ENCODE measurements around the gene B3GALNT2. TPM values are rescaled to one million over a fixed set of nuclear protein-coding genes. Genes with fewer than 3 reads are reported as not detected.

The B3GALNT2 gene
- polyA plus RNA-seq, 4 donors, result 2.7 to 17.3 (median 5.5) TPM

DNA sequence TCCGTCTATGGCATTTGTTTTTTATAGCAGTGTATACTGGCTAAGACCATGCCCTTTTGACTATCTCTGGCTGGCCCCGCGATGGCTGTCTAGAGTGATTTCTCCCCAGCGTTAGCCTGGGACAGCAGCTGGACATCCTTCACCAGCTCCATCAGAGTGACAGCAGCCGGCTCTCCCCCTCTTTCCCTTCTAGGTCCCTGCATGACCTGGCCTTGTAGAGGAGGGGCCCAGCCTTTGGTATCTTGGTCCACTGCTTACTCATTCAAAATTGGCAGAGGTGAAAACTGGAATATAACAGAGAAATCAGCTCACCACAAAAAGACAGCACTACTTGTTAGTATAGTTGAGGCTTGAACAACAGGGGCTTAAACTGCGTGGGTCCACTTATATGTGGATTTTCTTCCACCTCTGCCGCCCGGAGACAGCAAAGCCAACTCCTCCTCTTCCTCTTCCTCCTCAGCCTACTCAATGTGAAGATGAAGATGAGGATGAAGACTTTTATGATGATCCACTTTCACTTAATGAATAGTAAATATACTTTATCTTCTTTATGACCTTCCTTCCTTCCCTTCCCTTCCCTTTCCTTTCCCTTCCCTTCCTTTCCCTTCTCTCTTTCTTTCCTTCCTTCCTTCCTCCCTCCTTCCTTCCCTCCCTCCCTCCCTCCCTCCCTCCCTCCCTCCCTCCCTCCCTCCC, 29.4 kb upstream of the B3GALNT2 start:
- FAIRE-seq, result no peak
- WGBS, 3 donors, result 72 to 80% (median 75%) methylated on average over 8 of the region's 8 CpGs
- DNase-seq, result no peak
- no peaks in the 10 kb centered on the region for H3K4me1 ChIP-seq (ENCODE audit: control insufficient read depth in 3 of 3, insufficient read depth in 2 of 3, low read depth in 1 of 3, low read length in 2 of 3)
- H3K4me3 ChIP-seq (ENCODE audit: low read depth in 1 of 3, low read length in 3 of 3), result no peak overlapping the region
- H3K27ac ChIP-seq (ENCODE audit: low read depth in 1 of 3, low read length in 2 of 3), result no peak overlapping the region
- H3K36me3 ChIP-seq (ENCODE audit: control insufficient read depth in 3 of 3, insufficient read depth in 2 of 3, low read depth in 1 of 3, low read length in 3 of 3), result no peaks in the 10 kb centered on the region
- H3K27me3 ChIP-seq (ENCODE audit: control insufficient read depth in 3 of 3, insufficient read depth in 3 of 3, low read length in 3 of 3), result no peaks in the 10 kb centered on the region
- no peaks in the 10 kb centered on the region for H3K9me3 ChIP-seq (ENCODE audit: control insufficient read depth in 2 of 2, insufficient read depth in 1 of 2, low read depth in 1 of 2, low read length in 1 of 2)

GRCh38 chr1:235532360-235532759, 28.1 kb upstream of the B3GALNT2 start:
- DNase-seq (no peak), FAIRE-seq (no peak)
- Histone ChIP-seq H3K27ac (ENCODE audit: low read depth in 1 of 3, low read length in 2 of 3) (no peak overlapping the region), H3K9me3 (ENCODE audit: control insufficient read depth in 2 of 2, insufficient read depth in 1 of 2, low read depth in 1 of 2, low read length in 1 of 2) (no peaks in the 10 kb centered on the region), H3K36me3 (ENCODE audit: control insufficient read depth in 3 of 3, insufficient read depth in 2 of 3, low read depth in 1 of 3, low read length in 3 of 3) (no peaks in the 10 kb centered on the region), H3K27me3 (ENCODE audit: control insufficient read depth in 3 of 3, insufficient read depth in 3 of 3, low read length in 3 of 3) (no peaks in the 10 kb centered on the region), H3K4me3 (ENCODE audit: low read depth in 1 of 3, low read length in 3 of 3) (no peak overlapping the region), H3K4me1 (ENCODE audit: control insufficient read depth in 3 of 3, insufficient read depth in 2 of 3, low read depth in 1 of 3, low read length in 2 of 3) (no peaks in the 10 kb centered on the region)
- 79 to 85% (median 82%) methylated on average over 2 of the region's 2 CpGs for WGBS, 3 donors

- H3K36me3 ChIP-seq (ENCODE audit: control insufficient read depth in 3 of 3, insufficient read depth in 2 of 3, low read depth in 1 of 3, low read length in 3 of 3), result no peaks in the 10 kb centered on the region
- FAIRE-seq, result no peak
- 82 to 93% (median 86%) methylated on average over 4 of the region's 4 CpGs for WGBS, 3 donors
These were observed 23.1 kb upstream of the B3GALNT2 start for GRCh38 chr1:235527196-235527814.

DNA sequence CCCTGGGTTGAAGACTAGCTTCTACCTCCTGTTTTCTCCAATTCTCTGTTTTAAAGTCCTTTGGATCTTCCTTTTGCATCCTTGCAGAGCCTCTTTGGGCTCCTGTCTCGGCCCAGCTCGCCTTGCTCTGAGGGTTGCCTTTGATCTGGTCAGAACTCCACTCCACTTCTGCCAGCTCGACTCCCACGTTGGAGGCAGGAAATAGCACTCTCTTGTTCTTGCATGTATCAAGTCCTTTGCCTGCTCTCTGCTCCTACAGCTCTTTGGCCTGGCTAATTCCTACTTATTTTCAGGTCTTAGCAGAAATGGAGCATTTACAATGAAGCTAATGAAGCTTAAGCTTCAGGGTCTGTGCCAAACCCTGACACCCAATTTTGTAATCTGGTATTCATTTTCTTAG, 21.1 kb upstream of the B3GALNT2 start:
- Histone ChIP-seq H3K4me3 (ENCODE audit: low read depth in 1 of 3, low read length in 3 of 3) (no peak overlapping the region), H3K36me3 (ENCODE audit: control insufficient read depth in 3 of 3, insufficient read depth in 2 of 3, low read depth in 1 of 3, low read length in 3 of 3) (no peaks in the 10 kb centered on the region), H3K27me3 (ENCODE audit: control insufficient read depth in 3 of 3, insufficient read depth in 3 of 3, low read length in 3 of 3) (no peaks in the 10 kb centered on the region), H3K9me3 (ENCODE audit: control insufficient read depth in 2 of 2, insufficient read depth in 1 of 2, low read depth in 1 of 2, low read length in 1 of 2) (no peaks in the 10 kb centered on the region), H3K27ac (ENCODE audit: low read depth in 1 of 3, low read length in 2 of 3) (no peak overlapping the region), H3K4me1 (ENCODE audit: control insufficient read depth in 3 of 3, insufficient read depth in 2 of 3, low read depth in 1 of 3, low read length in 2 of 3) (no peaks in the 10 kb centered on the region)
- WGBS, 3 donors, result 44 to 63% (median 54%) methylated on average over 4 of the region's 4 CpGs
- FAIRE-seq, result no peak
- DNase-seq, result no peak

More at GRCh38 chr1:235527196-235527814, 23.1 kb upstream of the B3GALNT2 start:
- H3K4me3 ChIP-seq (ENCODE audit: low read depth in 1 of 3, low read length in 3 of 3), result no peak overlapping the region
- H3K9me3 ChIP-seq (ENCODE audit: control insufficient read depth in 2 of 2, insufficient read depth in 1 of 2, low read depth in 1 of 2, low read length in 1 of 2), result no peaks in the 10 kb centered on the region
- H3K4me1 ChIP-seq (ENCODE audit: control insufficient read depth in 3 of 3, insufficient read depth in 2 of 3, low read depth in 1 of 3, low read length in 2 of 3), result no peaks in the 10 kb centered on the region
- no peaks in the 10 kb centered on the region for H3K27me3 ChIP-seq (ENCODE audit: control insufficient read depth in 3 of 3, insufficient read depth in 3 of 3, low read length in 3 of 3)
- H3K27ac ChIP-seq (ENCODE audit: low read depth in 1 of 3, low read length in 2 of 3), result no peak overlapping the region
- no peak for DNase-seq

DNA sequence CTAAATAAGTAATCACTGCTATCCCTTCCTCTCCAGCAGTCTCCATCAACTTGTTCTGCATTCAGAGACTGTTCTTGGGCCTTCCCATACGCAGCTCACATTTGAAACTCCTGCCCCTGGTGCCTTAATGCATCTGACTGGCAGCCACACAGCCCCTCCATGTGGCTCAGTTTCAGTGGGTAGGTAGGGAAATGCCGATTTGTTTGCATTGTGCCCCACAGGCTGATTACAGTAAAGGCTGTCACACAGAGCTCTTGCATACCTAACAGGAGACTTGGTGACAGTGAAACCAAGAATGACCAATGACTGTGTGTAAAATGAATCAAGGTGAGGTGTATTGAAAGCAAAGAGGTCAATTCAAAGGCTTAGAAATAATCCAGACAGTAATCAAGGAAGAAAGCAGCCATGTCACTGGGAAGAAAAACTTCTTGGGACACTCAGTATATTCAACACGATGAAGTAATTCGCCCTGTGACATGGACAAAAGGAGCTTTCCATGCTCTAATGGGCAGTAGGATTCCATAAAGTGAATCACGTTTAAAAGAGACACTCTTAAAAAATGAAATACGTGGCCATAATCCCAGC, 12.7 kb upstream of the B3GALNT2 start:
- DNase-seq (no peak), FAIRE-seq (no peak)
- H3K4me3 ChIP-seq (ENCODE audit: low read depth in 1 of 3, low read length in 3 of 3), result no peak overlapping the region
- no peaks in the 10 kb centered on the region for H3K9me3 ChIP-seq (ENCODE audit: control insufficient read depth in 2 of 2, insufficient read depth in 1 of 2, low read depth in 1 of 2, low read length in 1 of 2)
- no peaks in the 10 kb centered on the region for H3K4me1 ChIP-seq (ENCODE audit: control insufficient read depth in 3 of 3, insufficient read depth in 2 of 3, low read depth in 1 of 3, low read length in 2 of 3)
- H3K36me3 ChIP-seq (ENCODE audit: control insufficient read depth in 3 of 3, insufficient read depth in 2 of 3, low read depth in 1 of 3, low read length in 3 of 3), result no peaks in the 10 kb centered on the region
- 81 to 88% (median 82%) methylated on average over 6 of the region's 6 CpGs for WGBS, 3 donors
- H3K27me3 ChIP-seq (ENCODE audit: control insufficient read depth in 3 of 3, insufficient read depth in 3 of 3, low read length in 3 of 3), result no peaks in the 10 kb centered on the region
- no peak overlapping the region for H3K27ac ChIP-seq (ENCODE audit: low read depth in 1 of 3, low read length in 2 of 3)

DNA sequence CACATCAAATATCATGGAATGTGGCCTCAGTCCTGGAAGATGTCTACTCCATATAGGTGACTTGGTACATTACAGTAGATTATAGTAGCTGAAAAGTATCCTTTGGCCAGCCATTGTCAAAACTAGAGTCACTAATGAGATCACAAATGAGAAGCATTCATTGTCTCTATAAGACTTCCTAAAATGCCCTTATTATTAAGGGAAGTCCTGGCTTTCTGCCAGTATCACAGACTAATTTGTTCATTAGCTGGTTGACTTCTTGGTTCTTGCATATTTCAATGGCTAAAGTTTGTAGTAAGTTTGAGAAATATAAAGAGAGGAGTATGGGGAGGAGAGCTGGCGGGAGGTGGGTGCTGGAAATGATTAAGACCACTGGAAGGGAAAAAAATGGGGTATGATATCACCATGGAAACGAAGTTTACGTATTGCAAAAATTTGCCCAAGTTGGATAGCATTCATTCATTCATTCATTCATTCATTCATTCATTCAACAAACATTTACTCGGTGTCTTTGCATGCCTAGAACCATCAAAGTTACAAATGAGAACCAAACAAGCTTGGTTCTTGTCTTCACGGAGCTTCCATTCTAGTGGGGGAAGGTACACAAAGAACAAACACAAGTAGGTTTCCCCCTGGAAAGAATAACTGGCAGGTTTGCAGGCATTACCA, 11.7 kb upstream of the B3GALNT2 start:
- Histone ChIP-seq H3K36me3 (ENCODE audit: control insufficient read depth in 3 of 3, insufficient read depth in 2 of 3, low read depth in 1 of 3, low read length in 3 of 3) (no peaks in the 10 kb centered on the region), H3K27ac (ENCODE audit: low read depth in 1 of 3, low read length in 2 of 3) (no peak overlapping the region), H3K9me3 (ENCODE audit: control insufficient read depth in 2 of 2, insufficient read depth in 1 of 2, low read depth in 1 of 2, low read length in 1 of 2) (no peaks in the 10 kb centered on the region), H3K4me1 (ENCODE audit: control insufficient read depth in 3 of 3, insufficient read depth in 2 of 3, low read depth in 1 of 3, low read length in 2 of 3) (no peaks in the 10 kb centered on the region), H3K4me3 (ENCODE audit: low read depth in 1 of 3, low read length in 3 of 3) (no peak overlapping the region), H3K27me3 (ENCODE audit: control insufficient read depth in 3 of 3, insufficient read depth in 3 of 3, low read length in 3 of 3) (no peaks in the 10 kb centered on the region)
- no peak for DNase-seq
- 88 to 91% (median 90%) methylated on average over 5 of the region's 5 CpGs for WGBS, 3 donors
- no peak for FAIRE-seq

GRCh38 chr1:235513495-235514366, 9.5 kb upstream of the B3GALNT2 start:
- Histone ChIP-seq H3K4me1 (ENCODE audit: control insufficient read depth in 3 of 3, insufficient read depth in 2 of 3, low read depth in 1 of 3, low read length in 2 of 3) (no peaks in the 10 kb centered on the region), H3K9me3 (ENCODE audit: control insufficient read depth in 2 of 2, insufficient read depth in 1 of 2, low read depth in 1 of 2, low read length in 1 of 2) (no peaks in the 10 kb centered on the region), H3K36me3 (ENCODE audit: control insufficient read depth in 3 of 3, insufficient read depth in 2 of 3, low read depth in 1 of 3, low read length in 3 of 3) (no peaks in the 10 kb centered on the region), H3K4me3 (ENCODE audit: low read depth in 1 of 3, low read length in 3 of 3) (no peak overlapping the region), H3K27me3 (ENCODE audit: control insufficient read depth in 3 of 3, insufficient read depth in 3 of 3, low read length in 3 of 3) (no peaks in the 10 kb centered on the region), H3K27ac (ENCODE audit: low read depth in 1 of 3, low read length in 2 of 3) (no peak overlapping the region)
- peak; percentile 69 to 74 for DNase-seq
- no peak for FAIRE-seq
- 36 to 38% (median 37%) methylated on average over 8 of the region's 8 CpGs for WGBS, 3 donors
